Progenitor cell of endocrine pancreas (in vitro differentiated cells): ENCODE results near the gene ALKBH8. TPM values are rescaled to one million over a fixed set of nuclear protein-coding genes. Genes with fewer than 3 reads are reported as not detected.

Experiments used
- DNase-seq: peaks from one replicate; pipeline ENCODE4 v3.0.0; 2021; ENCODE audit warnings: low spot score; ENCODE audit not compliant: unreplicated experiment
- H3K27ac Mint-ChIP-seq: 2 replicates; pipeline ENCODE4 v1.8.0; 2021; ENCODE audit warnings: mild to moderate bottlenecking, moderate library complexity, mixed read lengths
- H3K27me3 Mint-ChIP-seq: 2 replicates; pipeline ENCODE4 v1.8.0; 2021; ENCODE audit warnings: mixed read lengths
- H3K36me3 Mint-ChIP-seq: 2 replicates; pipeline ENCODE4 v1.8.0; 2022; ENCODE audit warnings: mixed read lengths; ENCODE audit not compliant: insufficient read depth
- H3K4me1 Mint-ChIP-seq: 2 replicates; pipeline ENCODE4 v1.8.0; 2021; ENCODE audit warnings: low read depth, mixed read lengths
- H3K4me3 Mint-ChIP-seq: 2 replicates; pipeline ENCODE4 v1.8.0; 2021; ENCODE audit warnings: low read depth, mild to moderate bottlenecking, moderate library complexity, mixed read lengths
- H3K9me3 Mint-ChIP-seq: 2 replicates; pipeline ENCODE4 v1.8.0; 2021; ENCODE audit warnings: low read depth, mixed read lengths
- CTCF ChIP-seq: fragments of 200-600 bp; sonication (generic); IDR thresholded peaks from one replicate; pipeline ENCODE4 v1.5.0; 2021; ENCODE audit warnings: antibody characterized with exemption, mild to moderate bottlenecking; ENCODE audit not compliant: unreplicated experiment
- total RNA-seq: library from RNA; stranded (reverse); gene quantifications from 2 replicates; pipeline ENCODE4 v1.2.1, GENCODE V29; 2021

Gene ALKBH8
- total RNA-seq, 1 donor from 2014 or later = 6.9 TPM

- Mint-ChIP-seq H3K27ac (no peak overlapping the region), H3K27me3 (no peaks in the 10 kb centered on the region), H3K4me1 (no peaks in the 10 kb centered on the region), H3K4me3 (no peak overlapping the region), H3K9me3 (peaks cover 3% of the 10 kb centered on the region), H3K36me3 (no peaks in the 10 kb centered on the region)
- no peak for TF ChIP-seq CTCF
- DNase-seq = no peak
Observed at GRCh38 chr11:107496011-107496410, 69.5 kb downstream of the ALKBH8 start.

- Mint-ChIP-seq H3K9me3 (peaks cover 2% of the 10 kb centered on the region), H3K4me3 (no peak overlapping the region), H3K36me3 (no peaks in the 10 kb centered on the region), H3K27ac (no peak overlapping the region), H3K27me3 (no peaks in the 10 kb centered on the region), H3K4me1 (no peaks in the 10 kb centered on the region)
- DNase-seq = no peak
- TF ChIP-seq CTCF = no peak
Observed at GRCh38 chr11:107494055-107494454, 71.5 kb downstream of the ALKBH8 start.

- TF ChIP-seq CTCF = no peak
- Mint-ChIP-seq H3K4me3 (no peak overlapping the region), H3K27ac (no peak overlapping the region), H3K36me3 (no peaks in the 10 kb centered on the region), H3K27me3 (no peaks in the 10 kb centered on the region), H3K4me1 (no peaks in the 10 kb centered on the region), H3K9me3 (peaks cover 2% of the 10 kb centered on the region)
- DNase-seq = no peak
Observed at GRCh38 chr11:107493117-107493516, 72.4 kb downstream of the ALKBH8 start.

- Mint-ChIP-seq H3K4me1 (no peaks in the 10 kb centered on the region), H3K36me3 (no peaks in the 10 kb centered on the region), H3K27ac (no peak overlapping the region), H3K27me3 (no peaks in the 10 kb centered on the region), H3K9me3 (no peaks in the 10 kb centered on the region), H3K4me3 (no peak overlapping the region)
- no peak for DNase-seq
- no peak for TF ChIP-seq CTCF
Observed at GRCh38 chr11:107490836-107491235, 74.7 kb downstream of the ALKBH8 start.

- H3K9me3 Mint-ChIP-seq = no peaks in the 10 kb centered on the region
- no peak overlapping the region for H3K27ac Mint-ChIP-seq
- no peak for TF ChIP-seq CTCF
- H3K4me1 Mint-ChIP-seq = no peaks in the 10 kb centered on the region
- no peaks in the 10 kb centered on the region for H3K36me3 Mint-ChIP-seq
- no peak for DNase-seq
- no peak overlapping the region for H3K4me3 Mint-ChIP-seq
- H3K27me3 Mint-ChIP-seq = no peaks in the 10 kb centered on the region
Observed at GRCh38 chr11:107482234-107482633, 83.3 kb downstream of the ALKBH8 start.
